Spleen (tissue), 11 donors: ENCODE results near the gene LRRC28. TPM values are rescaled to one million over a fixed set of nuclear protein-coding genes. Genes with fewer than 3 reads are reported as not detected.

ENCODE experiments used
- DNase-seq: peaks from one replicate; pipeline ENCODE4 v3.0.0-alpha.2; 2020
- H3K27ac ChIP-seq, 8 donors: fragments of 200-600 bp; sonication (generic) in 7 of 8; 1 replicate in 4 of 8; 2 replicates in 4 of 8; pipeline versions ENCODE4 v1.5.0 to v1.8.0; 2016 to 2021; ENCODE audit warnings: inconsistent platforms in 4 of 8, mild to moderate bottlenecking in 4 of 8, moderate library complexity in 1 of 8
- H3K27me3 ChIP-seq, 7 donors: fragments of 200-600 bp; sonication (generic) in 6 of 7; replicated peaks in 1 of 7; 1 replicate in 4 of 7; 2 replicates in 3 of 7; pipeline versions ENCODE4 v1.5.0 to v1.8.0; 2016 to 2021; ENCODE audit warnings: inconsistent platforms in 3 of 7, mild to moderate bottlenecking in 1 of 7
- H3K36me3 ChIP-seq, 6 donors: fragments of 200-600 bp; sonication (generic) in 5 of 6; 1 replicate in 4 of 6; 2 replicates in 2 of 6; pipeline versions ENCODE4 v1.5.0 to v1.8.0; 2016 to 2021; ENCODE audit warnings: inconsistent platforms in 2 of 6
- H3K4me1 ChIP-seq, 6 donors: fragments of 200-600 bp; sonication (generic) in 5 of 6; 1 replicate in 3 of 6; 2 replicates in 3 of 6; pipeline versions ENCODE4 v1.5.0 to v1.8.0; 2016 to 2021; ENCODE audit warnings: inconsistent platforms in 3 of 6
- H3K4me3 ChIP-seq, 8 donors: fragments of 200-600 bp; sonication (generic) in 7 of 8; 1 replicate in 4 of 8; 2 replicates in 4 of 8; pipeline versions ENCODE4 v1.5.0 to v1.8.0; 2016 to 2021; ENCODE audit warnings: inconsistent platforms in 4 of 8, mild to moderate bottlenecking in 4 of 8, moderate library complexity in 2 of 8
- H3K9me3 ChIP-seq, 8 donors: fragments of 200-600 bp; sonication (generic) in 7 of 8; 1 replicate in 4 of 8; 2 replicates in 4 of 8; pipeline versions ENCODE4 v1.5.0 to v1.8.0; 2016 to 2021; ENCODE audit warnings: inconsistent platforms in 4 of 8
- CTCF ChIP-seq, 11 experiments: fragments of 200-600 bp in 7 of 11; fragments of 450-650 bp in 4 of 11; sonication (generic) in 4 of 11; IDR thresholded peaks in 8 of 11; conservative IDR thresholded peaks in 3 of 11; 1 replicate in 7 of 11; 2 replicates in 4 of 11; pipeline versions ENCODE4 v1.4.0 to v1.8.0; 2016 to 2021; ENCODE audit warnings: antibody characterized with exemption in 11 of 11, inconsistent platforms in 4 of 11, mild to moderate bottlenecking in 1 of 11
- POLR2A ChIP-seq, 3 donors: fragments of 450-650 bp; IDR thresholded peaks; one replicate each; pipeline ENCODE4 v1.5.1; 2017; ENCODE audit warnings: antibody characterized with exemption in 3 of 3, mild to moderate bottlenecking in 1 of 3
- POLR2AphosphoS5 ChIP-seq, 3 donors: sonication (generic); formaldehyde crosslinking; IDR thresholded peaks; one replicate each; pipeline ENCODE4 v1.5.1; 2017; ENCODE audit warnings: antibody characterized with exemption in 3 of 3
- whole genome bisulfite sequencing, 5 donors: extraction: QIAGEN DNeasy Blood & Tissue Kit in 3 of 5; methylation state at CpG; one replicate each; pipeline versions ENCODE4 v1.1.5 to v1.1.7; 2013 to 2018; 5-methylcytosine and 5-hydroxymethylcytosine counted together
- intact Hi-C: fragments of 100-400 bp; cut with DNase I; formaldehyde crosslinking; loops from one replicate; pipeline ENCODE4 v1.15.0; 2023; ENCODE audit warnings: low total_unique reads
- polyA plus RNA-seq, 3 donors: library from polyadenylated mRNA; stranded (reverse); fragments of 200-250 nt; gene quantifications; one replicate each; pipeline ENCODE4 v1.2.1, GENCODE V29; 2013
- total RNA-seq, 7 donors: library from RNA; depleted of rRNA in 3 of 7; stranded (reverse); fragments of >200 nt in 3 of 7; fragmentation: NEBNext Ultra II Directional in 4 of 7; extraction: Animal tissue kit (Norgen Biotek cat#: 25700) in 4 of 7; gene quantifications; one replicate each; pipeline versions ENCODE4 v1.1.0 to v1.2.1, GENCODE V29; 2016 to 2021
- donor health status: healthy with polysubstance abuse.
- donor health status: DM: no; HTN: no; CAD: no; lungs with moderate emphysema.
- donor health status: DM: no; HTN: no; CAD: no.
- donor health status: Bipolar disorder and iron deficiency.
- donor health status: healthy.
- donor health status: DM: no; HTN: no; CAD: no.
- donor health status: DM: yes; HTN: yes; CAD: no.

The LRRC28 gene
- total and polyA plus RNA-seq, 10 donors = 6.0 to 63.3 (median 24.2) TPM

GRCh38 chr15:99345832-99346462 is 94.7 kb downstream of the LRRC28 start:
- 81 to 90% (median 88%) methylated on average over 3 of the region's 3 CpGs for WGBS, 5 donors
- Histone ChIP-seq H3K4me1 (peaks cover 0 to 25% (median 4%) of the 10 kb centered on the region in 6 donors), H3K9me3 (no peaks in the 10 kb centered on the region), H3K27me3 (no peaks in the 10 kb centered on the region), H3K4me3 (no peak overlapping the region), H3K36me3 (no peaks in the 10 kb centered on the region), H3K27ac (no peak overlapping the region)
- no peak for DNase-seq
- TF ChIP-seq POLR2AphosphoS5 (IDR thresholded peaks at IDR 0.05) (no peak), POLR2A (IDR thresholded peaks at IDR 0.05) (no peak), CTCF (IDR thresholded peaks at IDR 0.05 in 8 of 11, conservative IDR thresholded peaks at IDR 0.05 in 3 of 11) (no peak)
- intact Hi-C loops = no loop called here

GRCh38 chr15:99347574-99347973 is 96.3 kb downstream of the LRRC28 start:
- intact Hi-C loops = no loop called here
- Histone ChIP-seq H3K27ac (no peak overlapping the region), H3K4me1 (peaks cover 0 to 25% (median 4%) of the 10 kb centered on the region in 6 donors), H3K4me3 (no peak overlapping the region), H3K27me3 (no peaks in the 10 kb centered on the region), H3K36me3 (peaks cover 0 to 4% (median 0%) of the 10 kb centered on the region in 6 donors), H3K9me3 (no peaks in the 10 kb centered on the region)
- 94 to 100% (median 97%) methylated on average over 1 of the region's 1 CpG for WGBS, 5 donors
- no peak for DNase-seq
- TF ChIP-seq CTCF (IDR thresholded peaks at IDR 0.05 in 8 of 11, conservative IDR thresholded peaks at IDR 0.05 in 3 of 11) (no peak), POLR2AphosphoS5 (IDR thresholded peaks at IDR 0.05) (no peak), POLR2A (IDR thresholded peaks at IDR 0.05) (no peak)

DNA sequence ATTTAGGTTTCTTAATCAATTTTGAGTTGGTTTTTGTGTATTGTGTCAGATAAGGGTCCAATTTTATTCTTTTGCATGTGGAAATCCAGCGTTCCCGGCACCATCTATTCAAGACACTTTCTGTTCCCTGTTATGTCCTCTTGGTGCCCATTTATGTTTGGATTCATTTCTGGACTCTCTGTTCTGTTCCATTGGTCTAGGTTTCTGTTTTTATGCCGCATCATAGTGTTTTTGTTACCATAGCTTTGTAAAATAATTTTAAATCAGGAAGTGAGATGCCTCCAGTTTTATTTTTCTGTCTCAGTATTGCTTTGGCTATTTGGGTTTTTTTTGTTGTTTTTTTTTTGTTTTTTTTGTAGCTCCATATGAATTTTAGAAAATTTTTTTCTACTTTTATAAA is 97.1 kb downstream of the LRRC28 start:
- Histone ChIP-seq H3K36me3 (peaks cover 0 to 12% (median 0%) of the 10 kb centered on the region in 6 donors), H3K27me3 (no peaks in the 10 kb centered on the region)
- intact Hi-C loops = no loop called here

More for the DNA sequence above, 97.1 kb downstream of the LRRC28 start:
- TF ChIP-seq POLR2AphosphoS5 (IDR thresholded peaks at IDR 0.05) (no peak), CTCF (IDR thresholded peaks at IDR 0.05 in 8 of 11, conservative IDR thresholded peaks at IDR 0.05 in 3 of 11) (no peak), POLR2A (IDR thresholded peaks at IDR 0.05) (no peak)
- no peak overlapping the region for H3K27ac ChIP-seq
- H3K9me3 ChIP-seq = no peaks in the 10 kb centered on the region
- peaks cover 0 to 25% (median 4%) of the 10 kb centered on the region in 6 donors for H3K4me1 ChIP-seq
- H3K4me3 ChIP-seq = no peak overlapping the region
- WGBS, 5 donors = 82 to 94% (median 87%) methylated on average over 3 of the region's 3 CpGs
- DNase-seq = no peak
